Mammary epithelial cell (primary cell): ENCODE measurements around the gene TTLL11.

Experiments used
- CTCF ChIP-seq, 2 donors: IDR thresholded peaks in 1 of 2; conservative IDR thresholded peaks in 1 of 2; 2 replicates each; pipeline ENCODE4 v1.5.1; 2011 to 2012; ENCODE audit warnings: inconsistent platforms in 2 of 2, low read length in 2 of 2, mild to moderate bottlenecking in 2 of 2, control low read depth in 1 of 2, low read depth in 1 of 2; ENCODE audit not compliant: insufficient read depth in 1 of 2; ENCODE audit errors: extremely low read depth in 1 of 2
- EZH2 ChIP-seq: IDR thresholded peaks from 2 replicates; pipeline ENCODE4 v1.6.1; 2012; ENCODE audit warnings: low read length, inconsistent platforms, borderline replicate concordance

GRCh38 chr9:121813519-121814210, 279.4 kb downstream of the TTLL11 start:
- no peak for TF ChIP-seq CTCF (conservative IDR thresholded peaks at IDR 0.05 in 1 of 2, IDR thresholded peaks at IDR 0.05 in 1 of 2; ENCODE audit: extremely low read depth in 1 of 2, insufficient read depth in 1 of 2, low read depth in 1 of 2, low read length in 2 of 2)
- no peak for TF ChIP-seq EZH2
